ENCODE measurements around the gene VILL.

- TF ChIP-seq CTCF (IDR thresholded peaks at IDR 0.05; ENCODE audit: borderline replicate concordance, extremely low read depth, low read length, poor library complexity, severe bottlenecking) (no peak), EZH2 (IDR thresholded peaks at IDR 0.05; ENCODE audit: borderline replicate concordance, low read depth, low read length, severe bottlenecking) (no peak)
These were observed 2.8 kb upstream of the VILL start for GRCh38 chr3:37987751-37988179.
